MM.1S (cell line): ENCODE data around the gene MS4A12.

ENCODE experiments used
- DNase-seq: peaks from one replicate; pipeline ENCODE4 v3.0.0-alpha.2; 2015
- H2AFZ ChIP-seq: fragments of 300-600 bp; sonication (generic); 2 replicates; pipeline ENCODE4 v1.6.0; 2016; ENCODE audit warnings: antibody characterized with exemption, low read length
- H3F3A ChIP-seq: fragments of 300-600 bp; sonication (generic); 2 replicates; pipeline ENCODE4 v1.6.1; 2016; ENCODE audit warnings: mild to moderate bottlenecking, antibody characterized with exemption, low read length, moderate library complexity, mixed read lengths; ENCODE audit not compliant: insufficient read depth
- H3K27ac ChIP-seq: fragments of 300-600 bp; sonication (generic); 2 replicates; pipeline ENCODE4 v1.5.1; 2016; ENCODE audit warnings: mild to moderate bottlenecking, low read length
- H3K27me3 ChIP-seq: fragments of 300-600 bp; sonication (generic); replicated peaks from 2 replicates; pipeline ENCODE4 v1.6.0; 2016; ENCODE audit warnings: low read length; ENCODE audit not compliant: insufficient read depth
- H3K36me3 ChIP-seq: fragments of 300-600 bp; sonication (generic); replicated peaks from 2 replicates; pipeline ENCODE4 v1.6.1; 2016; ENCODE audit warnings: mild to moderate bottlenecking, low read length, mixed read lengths; ENCODE audit not compliant: insufficient read depth
- H3K4me1 ChIP-seq: fragments of 300-600 bp; sonication (generic); 2 replicates; pipeline ENCODE4 v1.6.1; 2016; ENCODE audit warnings: low read length, mixed read lengths
- H3K4me2 ChIP-seq: fragments of 300-600 bp; sonication (generic); 2 replicates; pipeline ENCODE4 v1.6.0; 2016; ENCODE audit warnings: low read depth, low read length
- H3K4me3 ChIP-seq: fragments of 300-600 bp; sonication (generic); 2 replicates; pipeline ENCODE4 v1.5.1; 2016; ENCODE audit warnings: low read length, mixed read lengths
- H3K79me2 ChIP-seq: fragments of 300-600 bp; sonication (generic); 2 replicates; pipeline ENCODE4 v1.6.1; 2016; ENCODE audit warnings: mixed run types, low read length, mixed read lengths
- H3K9ac ChIP-seq: fragments of 300-600 bp; sonication (generic); 2 replicates; pipeline ENCODE4 v1.6.1; 2016; ENCODE audit warnings: low read length, mixed read lengths
- H3K9me2 ChIP-seq: fragments of 300-600 bp; sonication (generic); replicated peaks from 2 replicates; pipeline ENCODE4 v1.6.1; 2016; ENCODE audit warnings: mild to moderate bottlenecking, low read length, mixed read lengths; ENCODE audit not compliant: insufficient read depth
- H3K9me3 ChIP-seq: fragments of 300-600 bp; sonication (generic); replicated peaks from 2 replicates; pipeline ENCODE4 v1.6.1; 2016; ENCODE audit warnings: mild to moderate bottlenecking, low read length, mixed read lengths; ENCODE audit not compliant: insufficient read depth
- H4K20me1 ChIP-seq: fragments of 300-600 bp; sonication (generic); 2 replicates; pipeline ENCODE4 v1.6.1; 2016; ENCODE audit warnings: mild to moderate bottlenecking, low read length, moderate library complexity, mixed read lengths; ENCODE audit not compliant: insufficient read depth
- EZH2 ChIP-seq: fragments of 300-600 bp; sonication (generic); optimal IDR thresholded peaks from 2 replicates; pipeline ENCODE3; 2017; ENCODE audit warnings: low read depth, mild to moderate bottlenecking, antibody characterized with exemption, low read length, mixed read lengths
- EZH2phosphoT487 ChIP-seq: fragments of 300-600 bp; sonication (generic); IDR thresholded peaks from 2 replicates; pipeline ENCODE4 v1.6.1; 2018; ENCODE audit warnings: antibody characterized with exemption, low read length
- TF ChIP-seq, protein P1 (sequence below): fragments of 300-600 bp; sonication (generic); IDR thresholded peaks from 2 replicates; pipeline ENCODE4 v1.5.1; 2016; ENCODE audit warnings: antibody characterized with exemption, low read length, mixed read lengths

MS4A12 gene

DNA sequence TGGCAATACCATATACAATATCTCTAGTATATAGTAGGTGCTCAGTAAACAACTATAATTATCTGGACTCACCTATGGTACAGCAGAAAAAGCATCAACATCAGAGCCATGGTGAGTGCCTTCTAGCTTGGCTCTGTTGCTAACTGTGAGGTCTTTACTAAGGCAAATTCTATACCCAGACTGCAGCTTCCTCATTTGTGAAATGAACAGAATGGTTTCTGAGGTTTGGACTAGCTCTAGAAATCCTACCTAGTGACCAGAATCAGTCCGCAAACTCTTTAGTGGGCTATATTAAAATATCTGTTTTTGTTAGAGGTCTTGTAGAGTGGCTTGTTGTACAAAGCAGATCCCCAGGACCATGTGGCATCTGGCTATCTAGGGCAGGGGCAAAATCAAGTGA lies 33.2 kb upstream of the MS4A12 start:
- H3K27me3 ChIP-seq = no peaks in the 10 kb centered on the region
- DNase-seq = no peak
- H4K20me1 ChIP-seq = no peaks in the 10 kb centered on the region
- no peak overlapping the region for H3K4me2 ChIP-seq
- H3F3A ChIP-seq = no peaks in the 10 kb centered on the region
- no peaks in the 10 kb centered on the region for H3K9me2 ChIP-seq
- H3K36me3 ChIP-seq = no peaks in the 10 kb centered on the region
- H3K9me3 ChIP-seq = no peaks in the 10 kb centered on the region
- no peak overlapping the region for H3K27ac ChIP-seq
- TF ChIP-seq, protein P1, sequence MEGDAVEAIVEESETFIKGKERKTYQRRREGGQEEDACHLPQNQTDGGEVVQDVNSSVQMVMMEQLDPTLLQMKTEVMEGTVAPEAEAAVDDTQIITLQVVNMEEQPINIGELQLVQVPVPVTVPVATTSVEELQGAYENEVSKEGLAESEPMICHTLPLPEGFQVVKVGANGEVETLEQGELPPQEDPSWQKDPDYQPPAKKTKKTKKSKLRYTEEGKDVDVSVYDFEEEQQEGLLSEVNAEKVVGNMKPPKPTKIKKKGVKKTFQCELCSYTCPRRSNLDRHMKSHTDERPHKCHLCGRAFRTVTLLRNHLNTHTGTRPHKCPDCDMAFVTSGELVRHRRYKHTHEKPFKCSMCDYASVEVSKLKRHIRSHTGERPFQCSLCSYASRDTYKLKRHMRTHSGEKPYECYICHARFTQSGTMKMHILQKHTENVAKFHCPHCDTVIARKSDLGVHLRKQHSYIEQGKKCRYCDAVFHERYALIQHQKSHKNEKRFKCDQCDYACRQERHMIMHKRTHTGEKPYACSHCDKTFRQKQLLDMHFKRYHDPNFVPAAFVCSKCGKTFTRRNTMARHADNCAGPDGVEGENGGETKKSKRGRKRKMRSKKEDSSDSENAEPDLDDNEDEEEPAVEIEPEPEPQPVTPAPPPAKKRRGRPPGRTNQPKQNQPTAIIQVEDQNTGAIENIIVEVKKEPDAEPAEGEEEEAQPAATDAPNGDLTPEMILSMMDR = no peak
- TF ChIP-seq EZH2phosphoT487 = no peak
- TF ChIP-seq EZH2 = no peak
- peaks cover 6% of the 10 kb centered on the region; the same call in 1 of the 2 replicates for H3K4me1 ChIP-seq
- H3K79me2 ChIP-seq = no peaks in the 10 kb centered on the region
- no peak overlapping the region for H2AFZ ChIP-seq
- H3K9ac ChIP-seq = no peak overlapping the region
- H3K4me3 ChIP-seq = no peak overlapping the region

DNA sequence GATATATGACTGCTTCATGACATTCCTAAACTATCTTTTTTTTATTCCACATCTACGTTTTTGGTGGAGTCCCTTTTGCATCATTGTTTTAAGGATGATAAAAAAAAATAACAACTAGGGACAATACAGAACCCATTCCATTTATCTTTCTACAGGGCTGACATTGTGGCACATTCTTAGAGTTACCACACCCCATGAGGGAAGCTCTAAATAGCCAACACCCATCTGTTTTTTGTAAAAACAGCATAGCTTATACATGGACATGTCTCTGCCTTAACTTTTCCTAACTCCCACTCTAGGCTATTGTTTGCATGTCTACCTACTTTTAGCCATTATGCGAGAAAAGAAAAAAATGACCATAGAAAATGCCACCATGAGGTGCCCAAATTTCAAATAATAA lies 23.7 kb upstream of the MS4A12 start:
- Histone ChIP-seq H3K36me3 (no peaks in the 10 kb centered on the region), H3K9ac (no peak overlapping the region), H3K9me2 (no peaks in the 10 kb centered on the region), H3F3A (no peaks in the 10 kb centered on the region), H3K27me3 (no peaks in the 10 kb centered on the region), H3K4me3 (no peak overlapping the region), H2AFZ (no peak overlapping the region), H3K79me2 (no peaks in the 10 kb centered on the region), H3K4me1 (peaks cover 11% of the 10 kb centered on the region), H4K20me1 (no peaks in the 10 kb centered on the region), H3K9me3 (no peaks in the 10 kb centered on the region), H3K27ac (no peak overlapping the region), H3K4me2 (no peak overlapping the region)
- no peak for DNase-seq
- no peak for TF ChIP-seq EZH2

DNA sequence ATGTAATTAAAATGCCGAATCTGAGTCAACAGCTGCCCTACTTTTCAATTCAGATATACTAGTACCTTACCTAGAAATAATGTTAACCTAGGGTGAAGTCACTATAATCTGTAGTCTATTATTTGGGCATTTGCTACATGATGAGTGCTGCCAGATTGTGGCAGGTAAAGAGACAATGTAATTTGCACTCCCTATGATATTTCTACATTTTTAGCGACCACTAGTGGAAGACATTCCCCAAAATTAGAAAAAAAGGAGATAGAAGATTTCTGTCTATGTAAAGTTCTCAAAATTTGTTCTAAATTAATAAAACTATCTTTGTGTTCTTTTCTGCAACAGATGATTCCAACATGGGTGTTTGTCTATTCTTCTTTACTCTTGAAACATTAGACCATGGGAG lies 22.9 kb upstream of the MS4A12 start:
- Histone ChIP-seq H3K36me3 (no peaks in the 10 kb centered on the region), H3K27ac (no peak overlapping the region), H3K4me3 (no peak overlapping the region), H3K9me2 (no peaks in the 10 kb centered on the region), H3K4me1 (peaks cover 11% of the 10 kb centered on the region), H3K9ac (no peak overlapping the region), H3K27me3 (no peaks in the 10 kb centered on the region), H3K9me3 (no peaks in the 10 kb centered on the region), H4K20me1 (no peaks in the 10 kb centered on the region), H3F3A (no peaks in the 10 kb centered on the region), H3K79me2 (no peaks in the 10 kb centered on the region), H3K4me2 (no peak overlapping the region), H2AFZ (no peak overlapping the region)
- no peak for DNase-seq
- TF ChIP-seq EZH2phosphoT487 = no peak
- TF ChIP-seq EZH2 = no peak
- TF ChIP-seq, protein P1 = peak; percentile 6; the same call in 1 of the 2 replicates

DNA sequence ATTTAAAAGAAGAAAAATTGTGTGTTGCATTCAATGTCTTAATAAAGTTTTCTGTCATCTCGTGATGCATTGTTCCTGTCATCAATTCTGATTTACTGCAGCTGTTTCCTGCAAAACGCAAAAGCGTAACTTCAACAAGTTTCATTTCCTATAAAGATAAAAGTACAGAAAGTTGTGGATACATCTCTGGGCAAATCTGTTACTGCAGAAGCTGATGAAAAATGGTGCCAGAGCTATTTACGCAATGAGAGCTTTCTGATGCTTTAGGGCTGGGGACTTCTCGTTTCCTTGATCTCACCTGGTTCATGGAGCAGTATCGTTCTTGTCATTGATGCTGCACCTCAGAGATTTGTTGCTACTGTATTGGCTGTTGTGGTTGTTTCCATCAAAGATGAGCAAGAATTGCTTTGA lies 15.5 kb upstream of the MS4A12 start:
- peaks cover 23% of the 10 kb centered on the region for H3K4me1 ChIP-seq
- no peaks in the 10 kb centered on the region for H3K9me2 ChIP-seq
- H3K9ac ChIP-seq = no peak overlapping the region
- peaks cover 10% of the 10 kb centered on the region for H3F3A ChIP-seq
- peak overlapping the region; percentile 7; the same call in 1 of the 2 replicates for H3K4me3 ChIP-seq
- peak; percentile 69 for DNase-seq
- no peaks in the 10 kb centered on the region for H3K79me2 ChIP-seq
- TF ChIP-seq EZH2phosphoT487 = no peak
- TF ChIP-seq, protein P1 = no peak
- no peak for TF ChIP-seq EZH2
- no peaks in the 10 kb centered on the region for H3K27me3 ChIP-seq
- no peaks in the 10 kb centered on the region for H4K20me1 ChIP-seq
- H3K27ac ChIP-seq = peak overlapping the region; percentile 69
- peak overlapping the region; percentile 40 for H3K4me2 ChIP-seq
- H2AFZ ChIP-seq = no peak overlapping the region
- H3K36me3 ChIP-seq = no peaks in the 10 kb centered on the region
- no peaks in the 10 kb centered on the region for H3K9me3 ChIP-seq
